OCI-LY7 (cell line): Measurements from ENCODE around the gene TMEM81. TPM values are rescaled to one million over a fixed set of nuclear protein-coding genes. Genes with fewer than 3 reads are reported as not detected.

Experiments
- BruUV-seq: library from RNA; stranded (reverse); fragments of 400-500 nt; replicated peaks from 2 replicates; lab custom pipeline; 2021; lab: Mats Ljungman, UMichigan
- CTCF ChIA-PET: fragments of 300-600 bp; sonication (Branson Sonifier 250); formaldehyde crosslinking; loops from one replicate; lab custom pipeline; 2022; ENCODE audit warnings: antibody characterized with exemption; ENCODE audit not compliant: unreplicated experiment; lab: Charles Lee
- POLR2A ChIA-PET: fragments of 300-600 bp; sonication (Branson Sonifier 250); formaldehyde crosslinking; loops from one replicate; lab custom pipeline; 2022; ENCODE audit warnings: antibody characterized with exemption; lab: Charles Lee
- DNase-seq: peaks from one replicate; pipeline ENCODE4 v3.0.0-alpha.2; 2015; ENCODE audit warnings: low spot score
- H2AFZ ChIP-seq: fragments of 200-600 bp; sonication (generic), shearing (Covaris generic); 2 replicates; pipeline ENCODE4 v1.6.1; 2014; ENCODE audit warnings: mild to moderate bottlenecking, antibody characterized with exemption, low read length, moderate library complexity
- H3K27ac ChIP-seq: fragments of 200-600 bp; sonication (generic); 2 replicates; pipeline ENCODE4 v1.5.1; 2014; ENCODE audit warnings: mixed run types, low read depth, mild to moderate bottlenecking, moderate library complexity, low read length, inconsistent platforms; ENCODE audit not compliant: poor library complexity, severe bottlenecking
- H3K36me3 ChIP-seq: fragments of 200-600 bp; sonication (generic); 2 replicates; pipeline ENCODE4 v1.6.1; 2014; ENCODE audit warnings: mild to moderate bottlenecking, antibody characterized with exemption, low read length, moderate library complexity, mixed read lengths; ENCODE audit not compliant: insufficient read depth
- H3K4me1 ChIP-seq: fragments of 200-600 bp; sonication (generic); 2 replicates; pipeline ENCODE4 v1.5.1; 2014; ENCODE audit warnings: mild to moderate bottlenecking, low read length; ENCODE audit not compliant: insufficient read depth, poor library complexity, severe bottlenecking
- H3K4me2 ChIP-seq: fragments of 200-600 bp; sonication (generic); 2 replicates; pipeline ENCODE4 v1.6.1; 2014; ENCODE audit warnings: mild to moderate bottlenecking, low read length
- H3K4me3 ChIP-seq: fragments of 200-600 bp; sonication (generic); 2 replicates; pipeline ENCODE4 v1.5.1; 2014; ENCODE audit warnings: mild to moderate bottlenecking, low read depth, low read length; ENCODE audit not compliant: poor library complexity, severe bottlenecking
- H3K79me2 ChIP-seq: fragments of 200-600 bp; sonication (generic); 2 replicates; pipeline ENCODE4 v1.6.1; 2016; ENCODE audit warnings: low read depth, mild to moderate bottlenecking, low read length, moderate library complexity, mixed read lengths; ENCODE audit not compliant: insufficient read depth
- H3K9me2 ChIP-seq: fragments of 200-600 bp; sonication (generic); 2 replicates; pipeline ENCODE4 v1.6.1; 2016; ENCODE audit warnings: mild to moderate bottlenecking, low read length, mixed read lengths; ENCODE audit not compliant: insufficient read depth
- H3K9me3 ChIP-seq: fragments of 200-600 bp; sonication (generic); 2 replicates; pipeline ENCODE4 v1.6.1; 2014; ENCODE audit warnings: mild to moderate bottlenecking, mixed run types, low read length, mixed read lengths
- H4K20me1 ChIP-seq: fragments of 200-600 bp; sonication (generic); 2 replicates; pipeline ENCODE4 v1.6.1; 2014; ENCODE audit warnings: mild to moderate bottlenecking, antibody characterized with exemption, low read length, moderate library complexity, mixed read lengths; ENCODE audit not compliant: insufficient read depth
- EZH2phosphoT487 ChIP-seq: fragments of 200-600 bp; sonication (generic); IDR thresholded peaks from 2 replicates; pipeline ENCODE4 v1.6.1; 2018; ENCODE audit warnings: low read depth, borderline replicate concordance, mild to moderate bottlenecking, mixed run types, antibody characterized with exemption, low read length, moderate library complexity, mixed read lengths
- intact Hi-C: fragments of 100-400 bp; cut with micrococcal nuclease; formaldehyde crosslinking; loops from one replicate; pipeline ENCODE4 v1.10.0; 2022; ENCODE audit not compliant: unreplicated experiment
- total RNA-seq, 2 experiments: library from RNA; depleted of rRNA in 1 of 2; stranded (reverse); fragments of >200 nt in 1 of 2; shearing (Covaris generic) in 1 of 2; gene quantifications; 2 replicates each; pipeline ENCODE4 v1.2.3, GENCODE V29; 2014 to 2022
- TF ChIP-seq, protein P1 (sequence below): fragments of 200-600 bp; sonication (generic); conservative IDR thresholded peaks from 2 replicates; pipeline ENCODE4 v1.5.1; 2014; ENCODE audit warnings: mild to moderate bottlenecking, antibody characterized with exemption, low read length, moderate library complexity, mixed read lengths

TMEM81 gene
- total RNA-seq, 2 experiments from 2014 or later = 3.2 to 3.4 TPM

DNA sequence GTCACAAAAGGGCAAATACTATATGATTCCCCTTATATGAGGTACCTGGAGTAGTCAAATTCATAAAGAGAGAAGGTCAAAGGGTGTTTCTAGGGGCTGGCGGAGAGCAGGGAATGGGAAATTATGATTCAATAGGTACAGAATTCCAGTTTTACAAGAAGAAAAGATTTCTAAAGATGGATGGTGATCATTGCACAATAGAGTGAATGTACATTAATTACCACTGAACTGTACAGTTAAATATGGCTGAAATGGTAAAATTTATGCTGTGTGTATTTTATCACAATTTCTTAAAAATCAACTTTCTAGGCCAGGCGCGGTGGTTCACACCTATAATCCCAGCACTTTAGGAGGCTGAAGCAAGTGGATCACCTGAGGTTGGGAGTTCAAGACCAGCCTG, 18.1 kb upstream of the TMEM81 start:
- H2AFZ ChIP-seq = no peak overlapping the region
- TF ChIP-seq EZH2phosphoT487 = no peak
- TF ChIP-seq, protein P1, sequence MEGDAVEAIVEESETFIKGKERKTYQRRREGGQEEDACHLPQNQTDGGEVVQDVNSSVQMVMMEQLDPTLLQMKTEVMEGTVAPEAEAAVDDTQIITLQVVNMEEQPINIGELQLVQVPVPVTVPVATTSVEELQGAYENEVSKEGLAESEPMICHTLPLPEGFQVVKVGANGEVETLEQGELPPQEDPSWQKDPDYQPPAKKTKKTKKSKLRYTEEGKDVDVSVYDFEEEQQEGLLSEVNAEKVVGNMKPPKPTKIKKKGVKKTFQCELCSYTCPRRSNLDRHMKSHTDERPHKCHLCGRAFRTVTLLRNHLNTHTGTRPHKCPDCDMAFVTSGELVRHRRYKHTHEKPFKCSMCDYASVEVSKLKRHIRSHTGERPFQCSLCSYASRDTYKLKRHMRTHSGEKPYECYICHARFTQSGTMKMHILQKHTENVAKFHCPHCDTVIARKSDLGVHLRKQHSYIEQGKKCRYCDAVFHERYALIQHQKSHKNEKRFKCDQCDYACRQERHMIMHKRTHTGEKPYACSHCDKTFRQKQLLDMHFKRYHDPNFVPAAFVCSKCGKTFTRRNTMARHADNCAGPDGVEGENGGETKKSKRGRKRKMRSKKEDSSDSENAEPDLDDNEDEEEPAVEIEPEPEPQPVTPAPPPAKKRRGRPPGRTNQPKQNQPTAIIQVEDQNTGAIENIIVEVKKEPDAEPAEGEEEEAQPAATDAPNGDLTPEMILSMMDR = no peak
- H3K9me3 ChIP-seq = no peaks in the 10 kb centered on the region
- no peaks in the 10 kb centered on the region for H4K20me1 ChIP-seq
- BruUV-seq = no TSS peak
- H3K79me2 ChIP-seq = no peaks in the 10 kb centered on the region
- H3K27ac ChIP-seq = no peak overlapping the region
- intact Hi-C loops = no loop called here
- H3K36me3 ChIP-seq = peaks cover 97% of the 10 kb centered on the region
- ChIA-PET POLR2A (interaction anchor here (0.6 kb wide), 1 partner anchor 93 kb away, joined by 4 read pairs; no protein-coding TSS in a partner anchor), CTCF (no interaction called here)
- H3K4me3 ChIP-seq = no peak overlapping the region
- H3K4me2 ChIP-seq = no peak overlapping the region
- no peaks in the 10 kb centered on the region for H3K9me2 ChIP-seq
- no peaks in the 10 kb centered on the region for H3K4me1 ChIP-seq
- no peak for DNase-seq

DNA sequence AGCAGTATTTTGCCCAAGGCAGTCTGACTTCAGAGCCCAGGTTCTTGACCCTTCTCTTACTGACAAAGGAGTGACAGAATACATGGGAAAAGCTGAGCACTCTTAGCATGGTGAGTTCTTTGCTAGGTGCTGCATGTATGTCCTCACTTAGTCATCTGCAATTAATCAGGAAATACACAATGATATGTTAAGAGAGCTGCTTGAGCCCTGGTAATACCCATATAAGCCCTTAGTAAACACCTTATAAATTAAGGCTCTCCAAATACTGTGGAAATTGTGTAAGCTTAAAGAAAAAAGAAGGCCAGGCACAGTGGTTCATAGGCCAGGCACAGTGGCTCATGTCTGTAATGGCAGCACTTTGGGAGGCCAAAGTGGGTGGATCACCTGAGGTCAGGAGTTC, 14.0 kb upstream of the TMEM81 start:
- intact Hi-C loops = no loop called here
- ChIA-PET CTCF (no interaction called here), POLR2A (interaction anchor here (0.6 to 0.7 kb wide), 2 partner anchors 370 to 458 kb away, joined by 3 to 4 read pairs; no protein-coding TSS in a partner anchor)
- no peaks in the 10 kb centered on the region for H3K9me3 ChIP-seq
- DNase-seq = no peak
- no TSS peak for BruUV-seq
- no peaks in the 10 kb centered on the region for H3K4me1 ChIP-seq
- no peak overlapping the region for H2AFZ ChIP-seq
- H3K79me2 ChIP-seq = no peaks in the 10 kb centered on the region
- no peak overlapping the region for H3K27ac ChIP-seq
- no peak overlapping the region for H3K4me3 ChIP-seq
- H4K20me1 ChIP-seq = no peaks in the 10 kb centered on the region
- no peak overlapping the region for H3K4me2 ChIP-seq
- no peak for TF ChIP-seq EZH2phosphoT487
- TF ChIP-seq, protein P1 = no peak
- peaks cover 94% of the 10 kb centered on the region for H3K36me3 ChIP-seq
- no peaks in the 10 kb centered on the region for H3K9me2 ChIP-seq

DNA sequence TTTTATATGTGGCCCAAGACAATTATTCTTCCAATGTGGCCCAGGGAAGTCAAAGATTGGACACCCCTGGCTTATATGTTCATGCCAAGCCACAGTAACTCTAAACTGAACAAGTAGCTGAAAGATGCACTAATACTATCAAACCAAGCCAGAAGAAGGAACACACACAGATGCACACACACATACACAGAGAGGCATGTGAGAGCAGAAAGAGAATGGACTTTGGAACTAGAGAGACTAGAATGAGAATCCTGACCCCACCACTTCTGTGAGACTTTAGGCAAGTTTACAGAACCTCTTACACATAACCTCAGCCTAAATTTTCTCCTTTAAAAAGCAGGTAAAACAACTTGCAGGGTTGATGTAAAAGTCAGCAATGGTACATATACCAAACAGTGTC, 11.2 kb upstream of the TMEM81 start:
- Histone ChIP-seq H3K9me2 (no peaks in the 10 kb centered on the region), H2AFZ (no peak overlapping the region), H4K20me1 (no peaks in the 10 kb centered on the region), H3K79me2 (no peaks in the 10 kb centered on the region), H3K27ac (no peak overlapping the region), H3K36me3 (peaks cover 95% of the 10 kb centered on the region), H3K4me1 (no peaks in the 10 kb centered on the region), H3K9me3 (no peaks in the 10 kb centered on the region), H3K4me2 (no peak overlapping the region), H3K4me3 (no peak overlapping the region)
- no peak for DNase-seq
- ChIA-PET CTCF (no interaction called here), POLR2A (no interaction called here)
- no peak for TF ChIP-seq EZH2phosphoT487
- TF ChIP-seq, protein P1 = no peak
- intact Hi-C loops = no loop called here
- BruUV-seq = no TSS peak
